ENCODE data around the gene OR51M1.
"Not testable (repeated sequence)": the region's sequence is repeated elsewhere in the genome, so short reads cannot be mapped to it uniquely, and the experiment has no call there.

OR51M1 gene

GRCh38 chr11:5345831-5346230, 37.8 kb upstream of the OR51M1 start:
- DNase-seq, result no peak
- POLR2A ChIA-PET, result interaction anchor here (0.7 kb wide), 1 partner anchor 972 kb away, joined by 3 read pairs; no protein-coding TSS in a partner anchor
- 94% methylated on average over 2 of the region's 3 CpGs for WGBS (ENCODE audit: insufficient coverage)
- H3K9me3 ChIP-seq (ENCODE audit: control extremely low read depth in 1 of 5, control insufficient read depth in 4 of 5, insufficient read depth in 2 of 5, low read depth in 1 of 5, low read length in 4 of 5), result no peaks in the 10 kb centered on the region
- no peak overlapping the region for H3K4me3 ChIP-seq (ENCODE audit: control insufficient read depth in 1 of 7, extremely low read depth in 1 of 7, insufficient read depth in 4 of 7, low read depth in 2 of 7, low read length in 6 of 7)
- H3K27me3 ChIP-seq (replicated peaks in 2 of 5; ENCODE audit: control insufficient read depth in 4 of 5, insufficient read depth in 5 of 5, low read length in 4 of 5), result peaks cover 0 to 2% (median 0%) of the 10 kb centered on the region in 5 experiments
- no peak overlapping the region for H3K27ac ChIP-seq (ENCODE audit: insufficient read depth in 1 of 2, low read depth in 1 of 2, low read length in 2 of 2, poor library complexity in 1 of 2, severe bottlenecking in 2 of 2)
- H3K4me1 ChIP-seq (ENCODE audit: control extremely low read depth in 1 of 4, control insufficient read depth in 4 of 4, insufficient read depth in 4 of 4, low read length in 3 of 4), result no peaks in the 10 kb centered on the region
- H3K36me3 ChIP-seq (ENCODE audit: control insufficient read depth in 4 of 4, insufficient read depth in 4 of 4, low read length in 3 of 4), result no peaks in the 10 kb centered on the region
- CTCF ChIA-PET, result no interaction called here

GRCh38 chr11:5348551-5349194, 34.9 kb upstream of the OR51M1 start:
- Histone ChIP-seq H3K9me3 (ENCODE audit: control extremely low read depth in 1 of 5, control insufficient read depth in 4 of 5, insufficient read depth in 2 of 5, low read depth in 1 of 5, low read length in 4 of 5) (no peaks in the 10 kb centered on the region), H3K36me3 (ENCODE audit: control insufficient read depth in 4 of 4, insufficient read depth in 4 of 4, low read length in 3 of 4) (no peaks in the 10 kb centered on the region), H3K27ac (ENCODE audit: insufficient read depth in 1 of 2, low read depth in 1 of 2, low read length in 2 of 2, poor library complexity in 1 of 2, severe bottlenecking in 2 of 2) (no peak overlapping the region), H3K4me3 (ENCODE audit: control insufficient read depth in 1 of 7, extremely low read depth in 1 of 7, insufficient read depth in 4 of 7, low read depth in 2 of 7, low read length in 6 of 7) (no peak overlapping the region), H3K27me3 (replicated peaks in 2 of 5; ENCODE audit: control insufficient read depth in 4 of 5, insufficient read depth in 5 of 5, low read length in 4 of 5) (peaks cover 0 to 2% (median 0%) of the 10 kb centered on the region in 5 experiments), H3K4me1 (ENCODE audit: control extremely low read depth in 1 of 4, control insufficient read depth in 4 of 4, insufficient read depth in 4 of 4, low read length in 3 of 4) (no peaks in the 10 kb centered on the region)
- 100% methylated on average over 2 of the region's 3 CpGs for WGBS (ENCODE audit: insufficient coverage)
- no peak for DNase-seq
- ChIA-PET POLR2A (no interaction called here), CTCF (no interaction called here)

- Histone ChIP-seq H3K27ac (ENCODE audit: insufficient read depth in 1 of 2, low read depth in 1 of 2, low read length in 2 of 2, poor library complexity in 1 of 2, severe bottlenecking in 2 of 2) (no peak overlapping the region), H3K9me3 (ENCODE audit: control extremely low read depth in 1 of 5, control insufficient read depth in 4 of 5, insufficient read depth in 2 of 5, low read depth in 1 of 5, low read length in 4 of 5) (no peaks in the 10 kb centered on the region), H3K36me3 (ENCODE audit: control insufficient read depth in 4 of 4, insufficient read depth in 4 of 4, low read length in 3 of 4) (no peaks in the 10 kb centered on the region), H3K27me3 (replicated peaks in 2 of 5; ENCODE audit: control insufficient read depth in 4 of 5, insufficient read depth in 5 of 5, low read length in 4 of 5) (peaks cover 0 to 2% (median 0%) of the 10 kb centered on the region in 5 experiments), H3K4me1 (ENCODE audit: control extremely low read depth in 1 of 4, control insufficient read depth in 4 of 4, insufficient read depth in 4 of 4, low read length in 3 of 4) (no peaks in the 10 kb centered on the region), H3K4me3 (ENCODE audit: control insufficient read depth in 1 of 7, extremely low read depth in 1 of 7, insufficient read depth in 4 of 7, low read depth in 2 of 7, low read length in 6 of 7) (no peak overlapping the region)
- WGBS (ENCODE audit: insufficient coverage), result 60% methylated on average over 1 of the region's 1 CpG
- ChIA-PET CTCF (no interaction called here), POLR2A (no interaction called here)
- no peak for DNase-seq
Measured at GRCh38 chr11:5349550-5349949, 34.1 kb upstream of the OR51M1 start.

GRCh38 chr11:5351208-5351607, 32.4 kb upstream of the OR51M1 start, which contains the start of gene OR51B6:
OR51B6 (plus strand) TSS chr11:5351508; CDS start chr11:5351508, 0 bp downstream.
- Histone ChIP-seq H3K27me3 (replicated peaks in 2 of 5; ENCODE audit: control insufficient read depth in 4 of 5, insufficient read depth in 5 of 5, low read length in 4 of 5) (peaks cover 0 to 2% (median 0%) of the 10 kb centered on the region in 5 experiments), H3K27ac (ENCODE audit: insufficient read depth in 1 of 2, low read depth in 1 of 2, low read length in 2 of 2, poor library complexity in 1 of 2, severe bottlenecking in 2 of 2) (no peak within 1 kb of the TSS), H3K4me1 (ENCODE audit: control extremely low read depth in 1 of 4, control insufficient read depth in 4 of 4, insufficient read depth in 4 of 4, low read length in 3 of 4) (no peaks in the 10 kb centered on the region), H3K36me3 (ENCODE audit: control insufficient read depth in 4 of 4, insufficient read depth in 4 of 4, low read length in 3 of 4) (no peaks in the 10 kb centered on the region), H3K9me3 (ENCODE audit: control extremely low read depth in 1 of 5, control insufficient read depth in 4 of 5, insufficient read depth in 2 of 5, low read depth in 1 of 5, low read length in 4 of 5) (no peaks in the 10 kb centered on the region), H3K4me3 (ENCODE audit: control insufficient read depth in 1 of 7, extremely low read depth in 1 of 7, insufficient read depth in 4 of 7, low read depth in 2 of 7, low read length in 6 of 7) (no peak within 1 kb of the TSS)
- POLR2A ChIA-PET, result no interaction called here
- WGBS (ENCODE audit: insufficient coverage), result no CpG with 5 or more reads among the region's 1 CpG
- CTCF ChIA-PET, result interaction anchor here (1.3 kb wide), 1 partner anchor 47 kb away, joined by 3 read pairs; no protein-coding TSS in a partner anchor
- DNase-seq, result no peak

- H3K36me3 ChIP-seq (ENCODE audit: control insufficient read depth in 4 of 4, insufficient read depth in 4 of 4, low read length in 3 of 4); H3K27me3 ChIP-seq (replicated peaks in 2 of 5; ENCODE audit: control insufficient read depth in 4 of 5, insufficient read depth in 5 of 5, low read length in 4 of 5); H3K4me3 ChIP-seq (ENCODE audit: control insufficient read depth in 1 of 7, extremely low read depth in 1 of 7, insufficient read depth in 4 of 7, low read depth in 2 of 7, low read length in 6 of 7); POLR2A ChIA-PET; H3K4me1 ChIP-seq (ENCODE audit: control extremely low read depth in 1 of 4, control insufficient read depth in 4 of 4, insufficient read depth in 4 of 4, low read length in 3 of 4); DNase-seq; H3K27ac ChIP-seq (ENCODE audit: insufficient read depth in 1 of 2, low read depth in 1 of 2, low read length in 2 of 2, poor library complexity in 1 of 2, severe bottlenecking in 2 of 2); CTCF ChIA-PET; H3K9me3 ChIP-seq (ENCODE audit: control extremely low read depth in 1 of 5, control insufficient read depth in 4 of 5, insufficient read depth in 2 of 5, low read depth in 1 of 5, low read length in 4 of 5): not testable (repeated sequence)
- WGBS (ENCODE audit: insufficient coverage), result 80% methylated on average over 1 of the region's 5 CpGs
Measured at GRCh38 chr11:5356031-5356430, 27.6 kb upstream of the OR51M1 start.

- WGBS (ENCODE audit: insufficient coverage), result no CpG with 5 or more reads among the region's 3 CpGs
- Histone ChIP-seq H3K27me3 (replicated peaks in 2 of 5; ENCODE audit: control insufficient read depth in 4 of 5, insufficient read depth in 5 of 5, low read length in 4 of 5) (no peaks in the 10 kb centered on the region), H3K36me3 (ENCODE audit: control insufficient read depth in 4 of 4, insufficient read depth in 4 of 4, low read length in 3 of 4) (no peaks in the 10 kb centered on the region), H3K27ac (ENCODE audit: insufficient read depth in 1 of 2, low read depth in 1 of 2, low read length in 2 of 2, poor library complexity in 1 of 2, severe bottlenecking in 2 of 2) (no peak overlapping the region), H3K4me1 (ENCODE audit: control extremely low read depth in 1 of 4, control insufficient read depth in 4 of 4, insufficient read depth in 4 of 4, low read length in 3 of 4) (no peaks in the 10 kb centered on the region), H3K9me3 (ENCODE audit: control extremely low read depth in 1 of 5, control insufficient read depth in 4 of 5, insufficient read depth in 2 of 5, low read depth in 1 of 5, low read length in 4 of 5) (no peaks in the 10 kb centered on the region), H3K4me3 (ENCODE audit: control insufficient read depth in 1 of 7, extremely low read depth in 1 of 7, insufficient read depth in 4 of 7, low read depth in 2 of 7, low read length in 6 of 7) (no peak overlapping the region)
- POLR2A ChIA-PET, result no interaction called here
- CTCF ChIA-PET, result no interaction called here
- DNase-seq, result no peak
Measured at GRCh38 chr11:5362017-5362625, 21.5 kb upstream of the OR51M1 start.

GRCh38 chr11:5363679-5364078, 19.9 kb upstream of the OR51M1 start:
- Histone ChIP-seq H3K36me3 (ENCODE audit: control insufficient read depth in 4 of 4, insufficient read depth in 4 of 4, low read length in 3 of 4) (no peaks in the 10 kb centered on the region), H3K4me3 (ENCODE audit: control insufficient read depth in 1 of 7, extremely low read depth in 1 of 7, insufficient read depth in 4 of 7, low read depth in 2 of 7, low read length in 6 of 7) (no peak overlapping the region), H3K27ac (ENCODE audit: insufficient read depth in 1 of 2, low read depth in 1 of 2, low read length in 2 of 2, poor library complexity in 1 of 2, severe bottlenecking in 2 of 2) (no peak overlapping the region), H3K9me3 (ENCODE audit: control extremely low read depth in 1 of 5, control insufficient read depth in 4 of 5, insufficient read depth in 2 of 5, low read depth in 1 of 5, low read length in 4 of 5) (no peaks in the 10 kb centered on the region), H3K4me1 (ENCODE audit: control extremely low read depth in 1 of 4, control insufficient read depth in 4 of 4, insufficient read depth in 4 of 4, low read length in 3 of 4) (no peaks in the 10 kb centered on the region), H3K27me3 (replicated peaks in 2 of 5; ENCODE audit: control insufficient read depth in 4 of 5, insufficient read depth in 5 of 5, low read length in 4 of 5) (peaks cover 0 to 2% (median 0%) of the 10 kb centered on the region in 5 experiments)
- CTCF ChIA-PET, result interaction anchor here (1.0 to 1.6 kb wide), 2 partner anchors 153 to 160 kb away, joined by 3 to 4 read pairs; no protein-coding TSS in a partner anchor
- POLR2A ChIA-PET, result no interaction called here
- no peak for DNase-seq
- WGBS (ENCODE audit: insufficient coverage), result no CpG with 5 or more reads among the region's 1 CpG

All from common myeloid progenitor, CD34-positive (primary cell).